ENCODE results near the gene PI4K2A. TPM values are rescaled to one million over a fixed set of nuclear protein-coding genes. Genes with fewer than 3 reads are reported as not detected.
"Not testable (repeated sequence)": the region's sequence is repeated elsewhere in the genome, so short reads cannot be mapped to it uniquely, and the experiment has no call there.

PI4K2A gene
- polyA plus RNA-seq, 3 donors: 17.4 to 20.8 (median 18.9) TPM

- DNase-seq (ENCODE audit: extremely low read depth in 1 of 11, low read depth in 9 of 11, low spot score in 4 of 11): no peak
Observed at GRCh38 chr10:97618285-97618684, 22.2 kb upstream of the PI4K2A start.

DNA sequence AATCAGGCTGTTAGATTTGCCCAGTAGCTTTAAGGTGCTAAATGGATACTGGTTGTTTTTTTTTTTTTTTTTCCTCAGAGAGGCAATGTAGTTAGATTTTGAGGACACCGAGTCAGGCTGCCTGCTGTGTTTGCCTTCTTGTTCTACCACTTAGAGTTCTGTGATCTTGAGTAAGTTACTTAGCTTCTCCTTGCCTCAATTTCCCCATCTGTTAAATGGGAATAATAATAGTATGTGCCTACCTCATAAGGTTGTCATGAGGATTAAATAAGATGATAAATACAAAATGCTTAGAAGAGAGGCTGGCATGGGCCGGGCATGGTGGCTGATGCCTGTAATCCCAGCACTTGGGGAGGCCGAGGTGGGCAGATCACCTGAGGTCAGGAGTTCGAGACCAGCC, 21.7 kb upstream of the PI4K2A start:
- DNase-seq (ENCODE audit: extremely low read depth in 1 of 11, low read depth in 9 of 11, low spot score in 4 of 11): no peak

- DNase-seq (ENCODE audit: extremely low read depth in 1 of 11, low read depth in 9 of 11, low spot score in 4 of 11): peak in 1 of 11 donors; percentile 48
Observed at GRCh38 chr10:97623277-97623676, 17.2 kb upstream of the PI4K2A start.

DNA sequence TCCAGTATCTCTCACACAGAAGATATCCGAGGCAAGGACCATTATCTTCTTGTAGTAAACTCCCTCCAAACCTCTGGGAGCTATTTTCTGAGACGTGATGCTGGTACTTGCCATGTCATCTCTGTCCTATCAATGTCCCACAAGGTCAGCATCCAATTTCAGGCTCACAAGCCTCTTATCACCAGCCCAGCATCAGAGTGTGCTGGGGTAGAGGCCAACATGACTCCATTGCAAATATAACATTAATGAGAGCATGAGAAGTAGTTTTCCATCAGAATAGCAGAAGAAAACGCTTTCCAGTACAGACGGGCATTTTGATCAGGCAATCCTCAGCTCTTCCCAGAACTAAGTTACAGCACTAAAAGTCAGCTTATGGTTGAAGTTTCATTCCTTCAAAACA, 12.7 kb upstream of the PI4K2A start:
- DNase-seq (ENCODE audit: extremely low read depth in 1 of 11, low read depth in 9 of 11, low spot score in 4 of 11): no peak

DNA sequence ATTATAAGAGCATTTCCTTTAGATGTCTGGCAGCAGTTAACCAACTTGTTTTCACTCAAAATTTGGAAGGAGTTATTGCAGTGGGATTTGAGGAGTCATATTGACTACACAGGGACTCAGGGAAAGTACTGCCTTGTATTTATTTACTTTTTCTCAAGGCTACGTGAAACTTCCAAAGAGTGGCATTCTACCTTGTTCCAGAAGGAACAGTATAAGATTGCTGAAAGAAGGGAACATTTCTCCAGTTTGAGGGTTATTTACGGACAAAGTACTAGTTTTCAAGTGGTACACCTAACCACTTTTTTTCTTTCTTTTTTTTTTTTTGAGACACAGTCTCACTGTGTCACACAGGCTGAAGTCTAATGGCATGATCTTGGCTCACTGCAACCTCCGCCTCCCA, 12.2 kb upstream of the PI4K2A start:
- DNase-seq (ENCODE audit: extremely low read depth in 1 of 11, low read depth in 9 of 11, low spot score in 4 of 11): no peak

DNA sequence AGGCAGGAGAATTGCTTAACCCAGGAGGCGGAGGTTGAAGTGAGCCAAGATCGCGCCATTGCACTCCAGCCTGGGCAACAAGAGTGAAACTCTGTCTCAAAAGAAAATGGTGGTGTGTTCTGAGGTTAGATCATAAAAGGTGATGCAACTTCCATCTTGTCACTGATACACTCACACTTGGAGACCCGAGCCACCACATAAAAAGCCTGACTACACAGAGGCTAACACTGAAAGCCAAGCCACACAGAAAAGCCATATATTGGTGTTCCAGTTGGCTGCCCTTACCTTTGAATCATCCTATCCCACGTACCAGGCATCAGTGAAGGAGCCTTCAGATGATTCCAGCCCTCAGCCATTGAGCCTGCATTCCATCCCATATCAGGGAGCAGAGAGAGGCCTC, 11.2 kb upstream of the PI4K2A start:
- no peak for DNase-seq (ENCODE audit: extremely low read depth in 1 of 11, low read depth in 9 of 11, low spot score in 4 of 11)

DNA sequence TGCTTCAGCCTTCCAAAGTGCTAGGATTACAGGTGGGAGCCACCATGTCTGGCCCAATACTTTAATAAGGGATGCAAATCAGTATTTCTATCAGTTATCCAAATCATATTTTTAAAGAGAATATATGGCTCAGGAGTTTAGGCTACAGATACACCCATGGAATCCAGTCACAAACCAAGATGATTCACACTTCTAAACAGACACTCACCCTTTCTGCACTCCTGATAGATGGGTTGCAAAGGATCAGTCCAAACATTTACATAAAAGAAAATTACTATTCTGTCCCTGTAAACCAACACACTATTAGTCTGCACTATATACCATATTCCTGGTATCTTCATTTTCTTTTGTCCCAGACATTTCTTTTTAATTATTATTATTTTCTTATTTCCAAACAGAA, 9.4 kb upstream of the PI4K2A start:
- no peak for DNase-seq (ENCODE audit: extremely low read depth in 1 of 11, low read depth in 9 of 11, low spot score in 4 of 11)

GRCh38 chr10:97632949-97633884, 7.3 kb upstream of the PI4K2A start, which contains the start of gene MORN4:
MORN4 (minus strand) TSS chr10:97633500; CDS start chr10:97619653, 13,847 bp downstream.
- DNase-seq (ENCODE audit: extremely low read depth in 1 of 11, low read depth in 9 of 11, low spot score in 4 of 11): peak; percentile 82 to 94 (median 91)

DNA sequence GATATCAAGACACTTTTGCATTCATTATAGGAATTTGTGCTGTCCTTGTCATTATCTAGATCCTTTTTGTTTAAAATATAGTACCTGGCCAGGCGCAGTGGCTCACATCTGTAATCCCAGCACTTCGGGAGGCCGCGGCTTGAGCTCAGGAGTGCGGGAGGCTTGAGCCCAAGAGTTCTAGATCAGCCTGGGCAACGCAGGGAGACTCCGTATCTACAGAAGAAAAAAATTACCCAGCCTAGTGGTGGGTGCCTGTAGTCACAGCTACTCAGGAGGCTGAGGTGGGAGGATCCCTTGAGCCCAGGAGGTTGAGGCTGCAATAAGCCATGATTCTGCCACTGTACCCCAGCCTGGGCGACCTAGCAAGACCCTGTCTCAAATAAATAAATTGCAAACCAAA, 6.5 kb upstream of the PI4K2A start:
- no peak for DNase-seq (ENCODE audit: extremely low read depth in 1 of 11, low read depth in 9 of 11, low spot score in 4 of 11)

DNA sequence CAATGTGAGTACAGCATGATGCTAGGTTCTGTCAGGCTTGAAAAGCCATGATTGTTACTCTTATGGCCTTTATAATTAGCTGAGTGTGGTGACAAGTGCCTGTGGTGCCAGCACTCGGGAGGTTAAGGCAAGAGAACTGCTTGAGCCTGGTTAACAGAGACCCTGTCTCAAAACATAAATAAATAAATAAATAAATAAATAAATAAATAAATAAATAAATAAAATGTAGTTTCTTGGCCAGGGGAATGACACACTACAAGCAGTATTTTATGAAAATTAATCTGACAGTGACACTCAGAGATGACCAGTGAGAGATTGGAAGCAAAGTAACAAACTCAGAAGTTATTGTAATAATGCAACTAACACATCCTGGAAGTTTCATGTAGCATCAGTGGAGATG, 4.9 kb upstream of the PI4K2A start:
- DNase-seq (ENCODE audit: extremely low read depth in 1 of 11, low read depth in 9 of 11, low spot score in 4 of 11): no peak

GRCh38 chr10:97639090-97639489, 1.4 kb upstream of the PI4K2A start:
- DNase-seq (ENCODE audit: extremely low read depth in 1 of 11, low read depth in 9 of 11, low spot score in 4 of 11): not testable (repeated sequence)

GRCh38 chr10:97640868-97641811, 669 bp downstream of the PI4K2A start:
- DNase-seq (ENCODE audit: extremely low read depth in 1 of 11, low read depth in 9 of 11, low spot score in 4 of 11): peak in 3 of 11 donors; percentile 11 to 39 (median 34)

DNA sequence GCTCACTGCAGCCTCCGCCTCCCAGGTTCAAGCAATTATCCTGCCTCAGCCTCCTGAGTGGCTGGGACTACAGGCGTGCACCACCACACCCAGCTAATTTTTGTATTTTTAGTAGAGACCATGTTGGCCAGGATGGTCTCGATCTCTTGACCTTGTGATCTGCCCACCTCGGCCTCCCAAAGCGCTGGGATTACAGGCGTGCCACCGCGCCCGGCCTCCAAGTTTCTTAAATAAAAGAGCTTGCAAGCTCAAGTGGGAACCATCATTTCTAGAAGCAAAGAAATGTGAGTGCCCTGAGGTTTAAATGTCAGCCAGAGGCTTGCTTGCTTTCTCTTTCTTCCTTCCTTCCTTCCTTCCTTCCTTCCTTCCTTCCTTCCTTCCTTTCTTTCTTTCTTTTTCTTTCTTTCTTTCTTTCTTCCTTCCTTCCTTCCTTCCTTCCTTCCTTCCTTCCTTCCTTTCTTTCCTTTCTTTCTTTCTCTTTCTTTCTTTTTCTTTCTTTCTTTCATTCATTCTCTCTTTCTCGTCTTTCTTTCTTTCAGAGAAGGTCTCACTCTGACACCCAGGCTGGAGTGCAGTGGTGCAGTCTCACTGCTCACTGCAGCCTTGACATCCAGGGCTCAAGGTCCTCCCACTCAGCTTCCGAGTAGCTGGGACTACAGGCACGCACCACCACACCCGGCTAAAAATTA, 2.1 kb downstream of the PI4K2A start:
- not testable (repeated sequence) for DNase-seq (ENCODE audit: extremely low read depth in 1 of 11, low read depth in 9 of 11, low spot score in 4 of 11)

- DNase-seq (ENCODE audit: extremely low read depth in 1 of 11, low read depth in 9 of 11, low spot score in 4 of 11): no peak
Observed at GRCh38 chr10:97643441-97643985, 3.0 kb downstream of the PI4K2A start.

GRCh38 chr10:97644936-97645335, 4.5 kb downstream of the PI4K2A start:
- no peak for DNase-seq (ENCODE audit: extremely low read depth in 1 of 11, low read depth in 9 of 11, low spot score in 4 of 11)

GRCh38 chr10:97647556-97647955, 7.1 kb downstream of the PI4K2A start:
- no peak for DNase-seq (ENCODE audit: extremely low read depth in 1 of 11, low read depth in 9 of 11, low spot score in 4 of 11)

- no peak for DNase-seq (ENCODE audit: extremely low read depth in 1 of 11, low read depth in 9 of 11, low spot score in 4 of 11)
Observed at GRCh38 chr10:97648562-97649404, 8.3 kb downstream of the PI4K2A start.

DNA sequence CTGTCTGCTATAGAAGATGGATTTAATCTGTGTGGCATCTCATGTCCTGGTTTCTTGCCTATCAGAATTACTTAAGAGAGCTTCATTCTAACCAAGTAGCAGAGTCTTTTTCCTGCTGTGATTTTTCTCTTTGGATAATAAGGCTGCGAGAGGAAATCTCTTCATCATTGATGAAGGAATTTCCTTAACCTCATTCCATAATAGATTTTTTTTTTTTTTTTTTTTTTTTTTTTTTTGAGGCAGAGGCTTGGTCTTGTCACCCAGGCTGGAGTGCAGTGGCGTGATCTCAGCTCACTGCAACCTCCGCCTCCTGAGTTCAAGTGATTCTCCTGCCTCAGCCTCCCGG, 8.9 kb downstream of the PI4K2A start:
- not testable (repeated sequence) for DNase-seq (ENCODE audit: extremely low read depth in 1 of 11, low read depth in 9 of 11, low spot score in 4 of 11)

All from renal cortex interstitium (tissue), 11 donors.